Measurements from ENCODE around the gene EXOC6B.

EXOC6B gene

GRCh38 chr2:72134997-72135800, 690.6 kb downstream of the EXOC6B start:
- TF ChIP-seq, protein P1, sequence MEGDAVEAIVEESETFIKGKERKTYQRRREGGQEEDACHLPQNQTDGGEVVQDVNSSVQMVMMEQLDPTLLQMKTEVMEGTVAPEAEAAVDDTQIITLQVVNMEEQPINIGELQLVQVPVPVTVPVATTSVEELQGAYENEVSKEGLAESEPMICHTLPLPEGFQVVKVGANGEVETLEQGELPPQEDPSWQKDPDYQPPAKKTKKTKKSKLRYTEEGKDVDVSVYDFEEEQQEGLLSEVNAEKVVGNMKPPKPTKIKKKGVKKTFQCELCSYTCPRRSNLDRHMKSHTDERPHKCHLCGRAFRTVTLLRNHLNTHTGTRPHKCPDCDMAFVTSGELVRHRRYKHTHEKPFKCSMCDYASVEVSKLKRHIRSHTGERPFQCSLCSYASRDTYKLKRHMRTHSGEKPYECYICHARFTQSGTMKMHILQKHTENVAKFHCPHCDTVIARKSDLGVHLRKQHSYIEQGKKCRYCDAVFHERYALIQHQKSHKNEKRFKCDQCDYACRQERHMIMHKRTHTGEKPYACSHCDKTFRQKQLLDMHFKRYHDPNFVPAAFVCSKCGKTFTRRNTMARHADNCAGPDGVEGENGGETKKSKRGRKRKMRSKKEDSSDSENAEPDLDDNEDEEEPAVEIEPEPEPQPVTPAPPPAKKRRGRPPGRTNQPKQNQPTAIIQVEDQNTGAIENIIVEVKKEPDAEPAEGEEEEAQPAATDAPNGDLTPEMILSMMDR (IDR thresholded peaks at IDR 0.05; ENCODE audit: control extremely low read depth, extremely low read depth, low read depth, missing control alignments) = no peak
- ChIA-PET POLR2A (no interaction called here), CTCF (no interaction called here)
- no peak for DNase-seq (ENCODE audit: extremely low spot score)

DNA sequence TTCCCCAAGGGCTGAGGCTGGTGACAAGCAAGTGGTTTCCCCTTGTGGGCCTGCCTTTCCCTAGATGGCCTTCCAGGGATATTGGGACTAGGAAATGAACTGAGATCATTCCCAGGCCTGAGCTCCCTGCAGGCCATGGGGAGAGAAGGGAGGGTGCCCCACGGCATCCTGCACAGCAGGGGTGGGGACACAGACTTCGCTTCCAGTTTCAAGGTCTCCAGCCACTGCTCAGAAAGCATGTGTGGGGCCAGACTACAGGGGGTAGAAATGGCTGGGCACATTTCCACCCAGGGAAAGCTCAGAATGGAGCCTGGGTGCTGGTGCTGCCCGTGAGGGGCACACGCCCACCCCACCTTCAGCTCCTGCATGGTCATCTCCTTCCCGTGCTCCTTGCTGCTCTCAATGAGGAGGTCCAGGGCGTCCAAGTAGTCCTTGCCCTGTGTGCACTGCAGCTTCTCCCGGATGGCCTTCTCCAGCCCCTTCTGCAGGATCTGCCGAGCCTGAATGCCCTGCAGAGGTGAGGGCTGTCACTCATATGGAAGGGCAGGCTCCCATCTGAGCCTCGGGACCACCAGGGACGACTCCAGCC, 691.3 kb downstream of the EXOC6B start:
- no peak for DNase-seq (ENCODE audit: extremely low spot score)
- TF ChIP-seq, protein P1 (IDR thresholded peaks at IDR 0.05; ENCODE audit: control extremely low read depth, extremely low read depth, low read depth, missing control alignments) = no peak
- POLR2A ChIA-PET = no interaction called here
- CTCF ChIA-PET = no interaction called here

- TF ChIP-seq, protein P1 (IDR thresholded peaks at IDR 0.05; ENCODE audit: control extremely low read depth, extremely low read depth, low read depth, missing control alignments) = no peak
- CTCF ChIA-PET = no interaction called here
- POLR2A ChIA-PET = no interaction called here
- no peak for DNase-seq (ENCODE audit: extremely low spot score)
Measured at GRCh38 chr2:72133721-72134407, 692.0 kb downstream of the EXOC6B start.

DNA sequence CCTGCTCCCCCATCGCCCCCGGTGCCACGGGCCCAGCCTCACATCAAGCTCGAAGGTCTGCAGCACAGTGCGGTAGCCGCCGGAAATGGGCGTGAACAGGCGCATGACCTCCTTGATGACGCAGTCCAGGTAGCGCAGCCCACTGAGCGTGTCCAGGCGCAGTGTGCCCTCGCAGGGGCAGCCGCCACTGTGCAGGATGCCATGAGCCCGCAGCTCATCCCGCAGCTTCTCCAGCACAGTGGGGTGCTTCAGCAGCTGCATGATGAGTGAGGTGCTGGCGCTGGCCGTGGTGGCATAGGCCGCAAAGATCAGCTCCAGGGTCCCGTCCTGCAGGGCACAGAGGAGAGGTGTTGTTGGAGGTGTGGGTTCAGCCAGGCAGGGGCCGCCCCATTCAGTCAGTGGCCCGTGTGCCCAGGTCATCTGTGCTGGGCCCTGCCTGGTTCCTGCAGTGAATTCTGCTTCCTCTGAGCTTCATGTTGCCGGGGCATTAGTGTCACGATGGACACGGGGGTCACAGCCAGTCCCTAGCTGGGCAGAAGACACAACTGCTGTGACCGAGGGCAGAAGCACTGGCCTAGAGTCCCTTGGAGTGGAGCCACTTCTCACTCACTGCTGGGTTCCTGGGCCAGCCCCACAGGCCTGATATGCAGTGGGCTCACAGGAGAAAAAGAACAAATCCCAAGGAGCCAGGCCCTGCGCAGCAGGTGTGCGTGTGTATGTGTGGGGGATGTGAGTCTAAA, 692.7 kb downstream of the EXOC6B start:
- TF ChIP-seq, protein P1 (IDR thresholded peaks at IDR 0.05; ENCODE audit: control extremely low read depth, extremely low read depth, low read depth, missing control alignments) = no peak
- no peak for DNase-seq (ENCODE audit: extremely low spot score)
- POLR2A ChIA-PET = no interaction called here
- CTCF ChIA-PET = no interaction called here

DNA sequence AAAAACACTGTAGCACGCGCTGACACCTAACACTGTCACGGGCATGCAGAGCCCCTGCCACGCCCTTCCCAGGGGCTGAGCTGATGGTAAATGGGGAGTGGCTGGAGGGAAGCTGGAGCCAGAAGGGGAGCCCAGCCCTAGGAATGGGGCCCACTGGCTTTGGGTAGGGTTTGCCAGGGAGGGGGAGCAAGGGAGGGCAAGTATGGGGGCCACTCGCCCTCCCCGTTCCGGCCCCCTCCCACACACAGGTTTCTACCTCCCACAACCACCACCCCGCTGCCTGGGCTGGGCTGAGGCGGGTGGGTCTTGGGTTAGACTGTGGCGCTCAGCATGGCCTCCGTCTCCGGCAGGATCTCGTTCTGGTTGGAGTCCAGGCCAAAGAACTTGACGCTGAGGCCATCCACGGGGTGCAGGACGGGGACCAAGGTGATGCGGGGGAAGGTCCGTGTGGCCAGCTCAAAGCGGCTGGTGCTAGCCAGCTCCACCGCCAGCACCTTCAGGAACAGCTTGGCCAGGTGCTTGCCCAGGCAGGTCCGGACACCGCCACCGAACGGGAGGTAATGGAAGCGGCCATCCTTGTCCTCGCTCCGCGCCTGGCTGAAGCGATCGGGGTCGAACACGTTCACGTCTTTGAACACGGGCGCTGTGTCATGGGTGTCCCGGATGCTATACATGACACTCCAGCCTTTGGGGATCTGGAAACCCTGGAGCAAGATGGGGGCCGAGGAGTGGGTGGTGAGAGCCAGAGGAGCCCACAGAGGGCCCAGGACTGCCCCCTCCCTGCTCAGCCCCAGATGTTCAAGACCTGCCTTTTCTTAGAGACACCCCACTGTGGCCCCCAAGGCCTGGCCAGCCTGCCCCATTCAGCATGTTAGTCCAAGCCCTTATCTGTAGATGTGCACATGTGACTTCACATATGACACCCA, 693.7 kb downstream of the EXOC6B start:
- CTCF ChIA-PET = no interaction called here
- POLR2A ChIA-PET = no interaction called here
- TF ChIP-seq, protein P1 (IDR thresholded peaks at IDR 0.05; ENCODE audit: control extremely low read depth, extremely low read depth, low read depth, missing control alignments) = no peak
- DNase-seq (ENCODE audit: extremely low spot score) = no peak

All from GM10248 (cell line).